CD4-positive, alpha-beta T cell treated with Interleukin-12 subunit alpha and Interleukin-12 subunit beta, for 1 hour (primary cell): Measurements from ENCODE around the gene VAV3.

Source experiments
- DNase-seq: peaks from one replicate; pipeline ENCODE4 v3.0.0-alpha.2; 2020

Gene VAV3

DNA sequence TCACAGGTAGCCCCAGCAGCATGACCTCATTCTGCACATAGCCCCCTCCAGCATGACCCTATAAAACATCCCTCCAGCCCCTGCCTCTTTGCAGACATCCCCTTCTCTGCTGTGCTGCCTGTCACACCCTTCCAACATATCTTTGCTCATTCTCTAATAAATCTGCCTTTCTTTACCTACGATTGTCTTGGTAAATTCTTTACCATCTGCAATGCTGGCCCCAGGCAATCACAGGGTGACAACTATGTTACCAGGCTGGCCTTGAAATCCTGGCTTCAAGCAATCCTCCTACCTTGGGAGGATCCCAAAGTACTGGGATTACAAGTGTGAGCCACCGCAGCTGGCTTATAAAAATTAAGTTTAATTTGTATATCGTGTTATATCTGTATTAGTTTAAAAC, 134.5 kb downstream of the VAV3 start:
- DNase-seq: no peak

DNA sequence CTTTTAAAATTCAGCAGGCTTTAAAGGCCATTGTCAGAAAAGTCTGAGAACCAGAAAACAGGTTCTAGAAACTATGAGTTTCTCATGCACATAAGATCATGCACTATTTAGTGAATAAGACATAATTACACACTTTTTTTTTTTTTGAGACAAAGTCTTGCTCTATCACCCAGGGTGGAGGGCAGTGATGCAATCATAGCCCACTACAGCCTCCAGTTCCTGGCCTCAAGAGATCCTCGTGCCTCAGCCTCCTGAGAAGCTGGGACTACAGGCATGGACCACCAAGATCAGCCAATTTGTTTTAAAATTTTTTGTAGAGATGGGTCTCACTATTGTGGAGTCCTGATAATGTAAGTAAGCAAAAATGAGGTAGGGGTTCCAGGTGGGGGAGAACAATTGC, 134.9 kb downstream of the VAV3 start:
- no peak for DNase-seq

DNA sequence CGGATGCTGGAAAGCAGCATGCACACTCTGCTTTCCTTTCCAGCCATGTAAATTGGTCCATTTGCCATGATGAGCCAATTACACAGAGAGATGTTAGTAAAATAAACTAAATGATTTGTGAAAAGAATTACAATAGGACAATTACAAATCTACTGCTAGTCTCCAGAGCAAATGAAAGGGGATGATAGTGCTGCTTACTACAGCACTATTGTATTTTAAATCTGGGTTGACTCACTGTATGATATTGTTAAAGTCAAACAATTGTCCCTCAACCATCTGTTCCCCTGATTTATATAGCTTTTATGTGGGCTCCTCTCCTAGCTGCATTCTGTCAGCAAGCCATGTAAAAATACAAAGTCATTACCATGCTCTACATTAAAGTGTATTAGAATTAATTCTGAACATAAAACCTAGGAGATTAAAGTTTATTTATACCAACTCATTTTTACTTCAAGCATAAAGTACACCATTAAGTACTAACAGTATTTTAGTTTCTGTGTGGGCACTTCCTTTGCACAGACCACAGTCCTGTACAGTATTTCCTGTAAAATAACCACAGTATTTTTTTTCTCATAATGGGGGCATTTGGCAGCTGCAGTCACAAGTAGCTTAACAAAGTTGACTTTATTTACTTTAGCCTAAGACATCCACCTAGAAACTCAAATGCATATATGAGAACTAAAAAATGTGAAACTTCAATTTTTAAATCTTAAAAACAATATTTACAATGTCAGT, 135.8 kb downstream of the VAV3 start:
- DNase-seq: peak; percentile 55

DNA sequence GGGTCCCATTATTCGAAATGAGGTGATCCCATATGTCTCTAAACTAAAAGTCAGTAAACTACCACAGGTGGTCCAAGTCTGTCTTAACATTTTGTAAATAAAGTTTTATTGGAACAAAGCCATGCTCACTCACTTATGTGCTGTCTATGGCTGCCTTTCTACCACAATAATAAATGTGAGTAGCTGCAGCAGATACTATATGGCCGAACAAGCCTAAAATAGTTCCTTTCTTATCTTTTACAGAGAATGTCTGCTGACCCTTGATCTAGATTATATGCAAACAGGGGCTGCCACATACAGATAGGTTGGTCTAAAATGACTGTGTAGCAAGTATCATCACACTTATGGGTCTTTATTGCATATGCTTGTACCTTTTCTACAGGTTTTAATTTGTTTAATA, 140.0 kb downstream of the VAV3 start:
- DNase-seq: no peak

DNA sequence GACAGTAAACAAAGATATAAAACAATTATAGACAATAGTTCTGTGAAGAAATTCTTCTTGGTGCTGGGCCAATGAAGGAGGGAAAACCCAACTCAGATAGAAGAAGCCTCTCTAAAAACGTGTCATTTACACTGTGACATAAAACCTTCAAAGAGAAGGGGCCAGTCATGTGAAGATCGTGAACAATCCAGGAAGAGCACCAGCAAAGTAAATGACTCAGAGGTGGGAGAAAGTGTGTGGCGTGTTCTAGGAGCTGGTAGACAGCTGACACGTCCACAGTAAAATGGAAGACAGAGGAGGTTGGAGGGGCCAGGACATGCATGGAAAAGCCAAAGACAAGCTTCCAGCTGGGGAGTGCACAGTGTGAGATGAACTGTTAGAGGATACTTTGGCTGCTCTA, 143.6 kb downstream of the VAV3 start:
- no peak for DNase-seq

DNA sequence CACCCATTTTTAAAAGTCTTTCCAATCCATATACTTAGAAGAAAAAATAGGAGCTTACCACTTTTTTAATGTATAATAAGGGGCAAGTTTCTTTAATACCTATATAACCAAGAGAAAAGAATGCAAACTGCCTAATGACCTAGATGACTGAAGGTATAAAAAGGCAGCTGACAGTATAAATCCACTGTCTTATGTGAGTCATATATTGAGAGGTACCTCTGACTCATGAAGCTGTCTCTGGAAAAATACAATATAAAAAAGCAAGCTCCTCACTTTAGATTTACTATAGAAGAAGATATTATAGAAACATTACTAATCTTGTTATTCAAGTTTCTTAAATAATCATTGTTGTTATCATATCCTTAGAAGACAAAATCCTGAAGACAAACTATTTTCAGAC, 144.2 kb downstream of the VAV3 start:
- no peak for DNase-seq

DNA sequence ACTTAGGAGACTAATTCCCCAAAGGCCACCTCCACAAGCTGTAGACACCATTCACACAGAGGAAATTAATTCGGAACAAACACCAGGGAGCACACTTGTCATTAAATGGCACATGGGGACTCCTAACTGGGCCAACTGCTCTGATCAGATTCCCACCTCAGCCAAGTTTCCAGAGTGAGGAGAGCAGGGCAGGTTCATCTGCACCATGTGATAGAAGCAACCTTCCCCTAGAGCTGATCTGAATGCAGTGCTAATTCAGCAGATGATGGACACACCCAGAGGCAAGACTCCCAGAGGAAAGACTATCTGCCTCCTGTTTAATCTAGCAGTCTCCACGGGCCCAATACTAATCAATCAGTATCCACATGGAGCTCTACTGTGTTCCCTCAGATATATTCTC, 147.0 kb downstream of the VAV3 start:
- no peak for DNase-seq

DNA sequence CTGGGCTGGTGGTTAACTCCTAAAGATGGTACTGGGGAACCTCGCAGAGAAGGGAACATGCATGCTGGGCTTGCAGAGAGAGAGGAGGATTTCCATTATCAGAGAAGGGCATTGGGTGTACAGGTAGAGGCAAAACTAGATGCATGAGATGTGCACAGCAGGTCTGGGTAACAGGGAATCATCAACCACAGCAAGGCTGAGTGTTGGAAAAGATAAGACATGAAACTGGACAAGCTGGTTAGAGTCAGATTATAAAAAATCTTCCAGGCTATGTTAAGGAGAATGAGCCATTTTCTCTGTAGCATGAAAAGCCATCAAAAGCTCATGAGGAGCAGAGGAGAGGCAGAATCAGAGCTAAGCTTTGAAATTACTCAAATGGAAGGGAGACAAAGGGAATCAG, 147.8 kb downstream of the VAV3 start:
- DNase-seq: no peak

DNA sequence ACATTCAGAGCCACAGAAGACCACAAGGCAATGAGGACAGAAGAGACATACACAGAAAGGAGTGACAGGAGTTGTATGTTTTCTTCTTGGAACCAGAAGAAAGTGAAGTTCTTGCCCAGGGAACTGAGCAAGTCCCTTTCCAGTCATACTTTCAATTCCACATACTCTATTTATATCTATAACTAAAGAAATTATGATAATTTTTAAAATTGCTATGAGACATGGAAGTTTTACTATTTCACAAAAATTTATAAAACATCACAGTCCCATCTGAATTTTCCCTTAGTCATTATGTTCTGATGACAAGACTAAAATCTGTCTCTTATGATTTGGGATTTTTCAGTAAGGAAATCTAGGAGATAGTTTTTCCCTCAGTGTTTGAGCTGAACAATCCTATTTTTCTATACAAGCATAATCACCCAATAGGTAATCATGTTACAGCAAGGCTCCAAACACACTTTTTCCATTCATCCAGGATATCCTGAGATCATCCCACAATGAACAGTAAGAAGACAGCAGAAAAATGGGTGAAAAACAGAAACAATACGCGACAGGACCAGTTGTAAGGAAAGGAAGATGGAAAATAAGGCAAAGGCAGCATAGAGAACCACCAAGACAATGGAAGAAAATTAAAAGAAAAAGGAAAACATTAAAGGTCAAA, 154.6 kb downstream of the VAV3 start:
- DNase-seq: no peak

DNA sequence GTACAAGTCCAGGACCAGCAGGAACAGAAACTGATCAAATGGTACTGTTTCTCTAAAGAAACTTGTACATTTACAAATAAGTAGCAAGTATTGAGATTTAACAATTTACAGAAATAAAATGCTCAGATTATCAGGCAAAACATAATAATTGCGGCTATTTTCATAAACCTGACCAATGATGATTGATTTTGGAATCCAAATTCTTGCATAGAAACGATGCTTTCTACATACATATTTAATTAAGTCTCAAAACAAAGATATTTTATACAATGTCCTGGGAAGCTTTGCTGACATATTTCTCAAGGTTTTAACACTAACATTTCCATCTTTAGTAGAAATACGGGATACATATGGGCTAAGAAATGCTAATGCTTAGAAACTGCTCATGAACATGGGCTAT, 157.1 kb downstream of the VAV3 start:
- DNase-seq: no peak

DNA sequence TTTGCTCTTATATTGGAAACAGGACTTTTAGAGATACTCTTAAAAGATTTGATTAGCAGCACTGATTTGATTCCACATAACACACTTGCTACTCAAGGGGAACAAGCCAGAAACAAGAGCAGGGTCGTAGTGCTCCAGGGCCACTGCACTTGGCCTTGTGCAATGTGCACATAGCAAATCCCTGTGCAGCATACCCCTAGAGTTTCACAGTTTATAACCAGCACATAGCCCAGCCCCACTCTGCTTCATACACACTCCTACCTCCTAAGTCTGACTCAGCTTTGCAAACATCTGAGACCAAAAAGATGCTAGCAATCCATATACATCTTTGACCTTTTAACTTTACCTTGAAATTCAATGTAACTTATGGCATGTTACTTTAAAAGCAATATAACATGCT, 157.6 kb downstream of the VAV3 start:
- no peak for DNase-seq

DNA sequence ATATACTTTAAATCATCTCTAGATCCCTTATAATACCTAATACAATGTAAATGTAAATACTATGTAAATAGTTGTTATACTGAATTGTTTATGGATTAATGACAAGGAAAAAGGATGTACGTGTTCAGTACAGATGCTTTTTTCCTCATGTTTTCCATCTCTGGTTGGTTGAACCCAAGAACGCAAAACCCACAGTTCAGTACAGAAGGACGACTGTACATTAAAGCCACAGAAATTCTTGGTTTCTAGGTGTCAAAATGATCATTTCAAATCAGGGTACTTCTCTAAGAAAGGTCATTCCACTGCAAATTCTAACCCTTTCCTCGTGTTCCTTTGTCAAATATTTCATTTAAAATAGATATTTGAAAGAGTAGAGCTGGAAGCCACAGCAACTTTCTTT, 158.1 kb downstream of the VAV3 start:
- DNase-seq: no peak

DNA sequence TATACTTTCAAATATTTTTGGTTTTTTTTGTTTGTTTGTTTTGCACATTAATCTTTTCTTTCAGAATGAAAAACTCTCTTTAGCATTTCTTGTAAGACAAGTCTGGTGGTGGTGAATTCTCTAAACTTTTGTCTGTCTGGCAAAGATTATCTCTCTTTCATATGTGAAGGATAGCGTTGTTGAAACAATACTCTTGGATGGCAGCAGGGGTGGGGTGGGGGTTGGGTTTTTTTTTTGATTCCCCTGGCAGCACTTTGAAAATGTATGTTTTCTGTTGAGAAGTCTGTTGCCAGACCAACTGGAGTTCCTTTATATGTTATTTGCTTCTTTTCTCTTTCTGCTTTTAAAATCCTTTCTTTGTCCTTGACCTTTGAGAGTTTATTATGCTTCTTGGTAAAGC, 160.2 kb downstream of the VAV3 start:
- DNase-seq: no peak

DNA sequence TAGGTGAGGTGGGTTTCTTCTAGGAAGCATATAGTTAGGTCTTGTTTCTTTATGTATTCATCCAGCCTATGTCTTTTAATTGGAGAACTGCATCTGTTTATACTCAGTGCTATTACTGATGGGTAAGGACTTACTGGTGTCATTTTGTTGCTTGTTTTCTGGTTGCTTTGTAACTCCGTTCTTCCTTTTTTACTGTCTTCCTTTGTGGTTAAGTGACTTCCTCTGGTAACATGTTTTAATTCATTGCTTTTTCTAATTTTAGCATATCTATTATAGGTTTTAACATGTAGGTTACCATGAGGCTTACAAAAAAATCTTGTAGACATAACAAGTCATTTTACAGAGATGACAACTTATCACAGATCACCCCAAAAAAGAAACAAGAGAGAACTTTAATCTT, 160.8 kb downstream of the VAV3 start:
- peak; percentile 43 for DNase-seq

DNA sequence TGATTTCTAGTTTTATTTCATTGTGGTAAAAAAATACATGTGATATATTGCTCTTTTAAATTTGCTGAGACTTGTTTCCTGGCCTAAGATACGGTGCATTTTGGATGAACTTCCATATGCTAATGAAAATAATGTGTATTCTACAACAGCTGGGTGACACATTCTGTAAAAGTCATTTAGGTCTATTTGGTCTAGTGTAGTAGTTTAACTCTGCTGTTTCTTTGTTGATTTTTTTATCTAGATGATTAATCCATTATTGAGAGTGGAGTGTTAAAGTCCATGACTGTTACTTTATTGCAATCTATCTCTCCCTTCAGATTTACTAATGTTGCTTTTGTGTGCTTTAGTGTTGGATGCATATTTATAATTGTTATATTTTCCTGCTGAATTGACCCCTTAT, 161.4 kb downstream of the VAV3 start:
- no peak for DNase-seq

DNA sequence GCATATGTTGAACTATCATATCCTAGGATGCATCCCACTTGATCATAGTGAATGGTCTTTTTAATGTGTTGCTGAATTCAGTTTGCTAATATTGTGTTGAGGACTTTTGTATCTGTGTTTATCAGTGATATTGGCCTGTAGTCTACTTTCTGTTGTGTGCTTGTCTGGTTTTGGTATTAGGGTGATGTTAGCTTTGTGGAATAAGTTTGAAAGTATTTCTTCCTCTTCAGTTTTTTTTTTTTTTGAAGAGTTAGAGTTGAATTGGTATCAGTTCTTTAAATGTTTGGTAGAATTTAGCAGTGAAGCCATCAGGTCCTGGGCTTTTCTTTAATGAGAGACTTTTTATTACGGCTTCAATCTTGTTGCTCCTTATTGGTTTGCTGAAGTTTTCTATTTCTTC, 162.3 kb downstream of the VAV3 start:
- no peak for DNase-seq

DNA sequence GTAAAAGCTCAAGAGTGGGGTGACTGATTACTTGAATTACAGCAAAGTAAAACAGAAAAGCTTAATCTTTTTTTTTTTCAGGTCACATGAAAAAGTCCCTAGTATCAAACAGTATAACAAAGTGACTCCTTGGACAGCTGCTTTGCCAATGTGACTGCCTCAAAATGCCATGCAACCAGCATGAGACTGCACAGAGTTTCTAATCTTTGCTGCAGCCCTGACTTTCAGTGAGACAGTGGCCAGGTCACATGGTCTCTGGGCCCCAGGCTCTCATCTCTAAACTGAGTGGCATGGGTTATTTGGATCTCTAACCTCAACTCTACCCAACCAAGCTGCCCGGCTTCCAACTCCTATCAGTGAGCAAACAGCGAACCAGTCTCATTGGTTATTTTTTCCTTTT, 169.0 kb downstream of the VAV3 start:
- DNase-seq: peak; percentile 14

DNA sequence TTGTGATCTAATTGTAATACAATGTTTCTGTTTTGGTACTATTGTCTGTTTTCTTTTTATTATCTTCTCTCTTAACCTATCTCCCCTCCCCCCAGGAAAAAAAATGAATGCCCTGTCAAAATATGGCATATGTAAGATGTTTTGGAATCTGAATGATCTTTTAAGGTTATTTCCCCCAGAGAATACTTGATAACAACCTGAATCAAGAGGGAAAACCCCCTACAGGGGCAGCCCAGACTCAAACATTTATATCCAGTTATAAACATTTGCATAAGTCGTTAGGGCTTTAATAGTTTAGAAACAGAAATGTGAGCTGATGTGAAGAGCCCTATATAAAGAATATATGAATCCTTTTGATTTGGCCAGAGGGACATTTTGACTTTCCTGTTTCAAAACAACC, 169.5 kb downstream of the VAV3 start:
- peak; percentile 35 for DNase-seq

DNA sequence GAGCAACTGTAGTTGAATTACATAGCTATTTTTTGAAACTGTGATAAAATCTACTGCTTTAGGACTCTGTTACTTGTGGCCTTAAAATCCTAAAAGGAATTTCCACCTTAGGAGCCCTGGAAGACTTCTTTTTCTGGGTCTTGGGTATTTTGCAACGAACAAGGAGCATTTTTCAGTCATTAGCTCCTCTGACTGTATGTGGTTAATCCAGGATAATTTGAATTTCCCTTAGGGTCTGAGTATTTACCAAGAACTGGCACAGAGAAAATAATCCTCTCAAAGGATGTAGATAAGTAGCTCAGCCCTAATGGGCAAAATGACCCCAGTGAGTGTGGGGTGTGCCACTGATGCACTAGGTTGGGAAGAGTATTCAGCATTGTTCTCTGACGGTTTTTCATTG, 170.4 kb downstream of the VAV3 start:
- DNase-seq: no peak

DNA sequence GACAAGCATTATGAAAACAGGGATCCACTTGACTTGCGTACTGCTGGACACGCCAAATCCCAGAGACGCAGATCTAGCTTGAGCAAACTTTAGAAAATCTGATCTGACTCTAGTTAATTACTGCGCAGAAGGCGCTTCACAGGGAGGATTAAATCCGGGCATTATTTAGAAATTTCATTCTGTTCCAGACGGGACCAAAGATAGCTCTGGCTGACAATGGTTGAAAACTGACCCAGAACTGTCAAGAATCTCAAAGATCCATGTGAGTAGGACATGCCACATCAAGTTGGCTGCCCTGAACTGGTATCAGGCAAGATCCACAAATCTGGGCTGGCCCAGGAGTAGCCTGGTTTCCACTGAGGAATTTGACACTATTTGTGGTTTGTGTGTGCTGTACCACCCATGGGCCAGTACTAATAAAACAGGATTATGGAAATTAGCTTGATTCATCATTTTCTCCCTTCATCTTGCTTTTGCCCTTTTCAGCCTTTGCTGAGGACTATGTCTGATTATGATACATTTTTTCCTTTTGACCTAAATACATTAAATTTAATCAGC, 171.0 kb downstream of the VAV3 start:
- DNase-seq: no peak

DNA sequence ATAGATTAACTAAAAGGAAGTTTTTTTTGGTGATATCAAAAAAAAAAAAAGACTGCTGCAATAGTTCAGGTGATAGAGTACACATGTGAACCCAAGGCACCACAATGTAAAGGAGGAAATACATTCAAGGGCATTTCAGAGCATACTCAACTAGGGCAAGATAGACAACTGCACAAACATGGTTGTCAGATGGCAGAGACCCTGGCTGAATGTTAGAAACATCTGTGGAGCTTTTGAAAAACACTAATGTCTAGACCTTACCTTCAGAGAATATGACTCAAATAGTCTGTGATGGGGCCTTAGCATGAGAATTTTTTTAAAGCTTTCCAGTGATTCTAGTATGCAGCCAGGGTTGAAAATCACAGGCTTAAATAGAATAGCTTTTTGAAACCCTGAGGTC, 173.6 kb downstream of the VAV3 start:
- DNase-seq: no peak

DNA sequence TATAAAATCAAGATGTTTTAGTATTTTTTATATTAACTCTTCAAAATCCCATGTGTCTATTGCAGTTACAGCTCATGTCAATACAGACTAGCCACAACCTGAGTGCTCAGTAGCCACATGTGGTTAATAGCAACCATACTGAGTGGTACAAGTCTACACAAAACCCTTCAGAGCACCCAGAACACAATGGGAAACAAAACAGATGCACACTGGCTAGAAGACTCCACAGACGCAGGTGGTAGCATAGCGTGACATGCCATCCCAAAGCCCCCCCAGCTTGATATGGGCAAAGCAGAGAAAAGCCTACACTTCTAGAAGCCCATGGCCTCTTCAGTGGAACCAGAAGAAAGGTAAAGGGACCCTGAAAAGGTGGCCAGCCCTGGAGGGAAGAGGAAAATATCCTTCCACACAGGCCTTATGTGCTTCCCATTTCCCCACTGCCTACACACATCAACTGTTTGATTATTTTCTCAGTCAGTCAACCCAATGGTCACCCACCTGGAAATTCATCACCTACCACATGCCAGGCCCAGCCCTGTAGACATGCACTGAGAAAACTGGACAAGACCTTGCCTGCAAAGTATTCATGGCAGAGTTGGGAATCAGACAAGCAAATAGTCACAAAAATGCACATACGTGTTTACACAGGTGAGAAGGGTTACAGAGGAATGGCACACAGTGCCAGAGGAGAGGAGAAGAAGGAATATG, 175.0 kb downstream of the VAV3 start:
- no peak for DNase-seq

DNA sequence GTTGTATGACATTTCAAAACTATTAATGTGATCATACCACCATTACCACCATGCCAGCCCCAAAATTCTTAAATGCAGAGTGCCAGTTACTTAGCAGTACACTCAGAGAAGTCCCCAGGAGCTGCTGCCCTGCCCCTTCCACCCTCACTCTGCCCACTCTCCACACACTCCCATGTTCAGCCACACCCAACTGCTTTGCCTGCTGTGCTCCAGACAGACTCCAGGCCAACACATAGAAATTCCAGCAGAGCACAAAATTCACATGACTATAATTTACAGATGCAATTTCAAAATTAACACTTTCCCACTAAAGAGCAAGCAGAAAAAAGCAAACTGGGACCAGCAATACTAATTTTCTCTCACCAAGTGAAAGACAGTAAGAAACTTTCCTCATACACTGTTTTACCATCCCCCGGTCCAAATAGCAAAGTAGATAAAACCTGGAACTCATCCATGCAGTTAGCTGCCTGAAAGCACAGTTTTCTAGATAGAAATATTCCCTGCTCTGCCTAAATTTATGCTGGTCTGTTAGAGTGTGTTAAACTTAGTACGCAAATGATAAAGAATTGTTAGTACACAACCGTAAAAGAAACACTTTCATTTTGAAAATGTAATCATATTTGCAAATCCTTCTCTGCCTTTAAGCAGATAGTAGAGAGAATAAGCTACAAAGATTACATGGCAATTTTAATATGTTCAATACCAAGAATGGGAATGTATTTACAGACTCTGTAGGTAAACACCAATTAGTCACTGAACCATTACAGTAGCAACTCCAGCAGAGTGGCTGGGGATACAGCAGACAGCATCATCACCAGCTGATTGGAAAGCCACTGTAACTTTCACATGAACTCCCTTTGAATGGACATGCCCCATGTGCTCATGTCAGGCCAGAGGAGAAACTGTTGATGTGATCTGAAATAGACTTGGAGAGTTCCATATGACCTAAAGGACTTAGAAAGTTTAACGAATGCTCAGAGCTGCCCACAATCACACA, 176.5 kb downstream of the VAV3 start:
- DNase-seq: no peak
